ENCODE measurements around the gene CHMP6. TPM values are rescaled to one million over a fixed set of nuclear protein-coding genes. Genes with fewer than 3 reads are reported as not detected.
"Not testable (repeated sequence)": the region's sequence is repeated elsewhere in the genome, so short reads cannot be mapped to it uniquely, and the experiment has no call there.

Gene CHMP6
- total and polyA plus RNA-seq, 2 donors, result 6.3 to 30.8 TPM

- Histone ChIP-seq H3K27ac (ENCODE audit: low read depth in 1 of 2, low read length in 1 of 2) (no peak overlapping the region), H3K27me3 (ENCODE audit: control insufficient read depth in 2 of 2, insufficient read depth in 1 of 2, low read length in 1 of 2) (no peaks in the 10 kb centered on the region), H3K9me3 (ENCODE audit: control insufficient read depth in 2 of 2, insufficient read depth in 1 of 2, low read length in 1 of 2) (peaks cover 0 to 20% of the 10 kb centered on the region in 2 donors), H3K36me3 (ENCODE audit: control insufficient read depth in 2 of 2, insufficient read depth in 2 of 2, low read length in 1 of 2) (no peaks in the 10 kb centered on the region), H3K4me1 (ENCODE audit: control insufficient read depth in 2 of 2, insufficient read depth in 2 of 2, low read length in 2 of 2) (peaks cover 8 to 32% of the 10 kb centered on the region in 2 donors), H3K4me3 (ENCODE audit: low read length in 2 of 2) (no peak overlapping the region)
- no peak for DNase-seq (ENCODE audit: low read depth in 6 of 9, low spot score in 9 of 9)
- 83% methylated on average over 6 of the region's 6 CpGs for WGBS
Observed at GRCh38 chr17:81013642-81014041, 22.0 kb downstream of the CHMP6 start.

- Histone ChIP-seq H3K27ac (ENCODE audit: low read depth in 1 of 2, low read length in 1 of 2) (no peak overlapping the region), H3K9me3 (ENCODE audit: control insufficient read depth in 2 of 2, insufficient read depth in 1 of 2, low read length in 1 of 2) (peaks cover 0 to 20% of the 10 kb centered on the region in 2 donors), H3K27me3 (ENCODE audit: control insufficient read depth in 2 of 2, insufficient read depth in 1 of 2, low read length in 1 of 2) (no peaks in the 10 kb centered on the region), H3K4me3 (ENCODE audit: low read length in 2 of 2) (no peak overlapping the region), H3K36me3 (ENCODE audit: control insufficient read depth in 2 of 2, insufficient read depth in 2 of 2, low read length in 1 of 2) (no peaks in the 10 kb centered on the region), H3K4me1 (ENCODE audit: control insufficient read depth in 2 of 2, insufficient read depth in 2 of 2, low read length in 2 of 2) (peaks cover 4 to 20% of the 10 kb centered on the region in 2 donors)
- 96% methylated on average over 1 of the region's 1 CpG for WGBS
- no peak for DNase-seq (ENCODE audit: low read depth in 6 of 9, low spot score in 9 of 9)
Observed at GRCh38 chr17:81015136-81015535, 23.5 kb downstream of the CHMP6 start.

- Histone ChIP-seq H3K36me3 (ENCODE audit: control insufficient read depth in 2 of 2, insufficient read depth in 2 of 2, low read length in 1 of 2) (no peaks in the 10 kb centered on the region), H3K27me3 (ENCODE audit: control insufficient read depth in 2 of 2, insufficient read depth in 1 of 2, low read length in 1 of 2) (no peaks in the 10 kb centered on the region), H3K9me3 (ENCODE audit: control insufficient read depth in 2 of 2, insufficient read depth in 1 of 2, low read length in 1 of 2) (peaks cover 0 to 8% of the 10 kb centered on the region in 2 donors), H3K27ac (ENCODE audit: low read depth in 1 of 2, low read length in 1 of 2) (no peak overlapping the region), H3K4me1 (ENCODE audit: control insufficient read depth in 2 of 2, insufficient read depth in 2 of 2, low read length in 2 of 2) (peaks cover 4 to 32% of the 10 kb centered on the region in 2 donors), H3K4me3 (ENCODE audit: low read length in 2 of 2) (no peak overlapping the region)
- no peak for DNase-seq (ENCODE audit: low read depth in 6 of 9, low spot score in 9 of 9)
- WGBS, result 97% methylated on average over 2 of the region's 2 CpGs
Observed at GRCh38 chr17:81016575-81016974, 24.9 kb downstream of the CHMP6 start.

- H3K9me3 ChIP-seq (ENCODE audit: control insufficient read depth in 2 of 2, insufficient read depth in 1 of 2, low read length in 1 of 2); H3K36me3 ChIP-seq (ENCODE audit: control insufficient read depth in 2 of 2, insufficient read depth in 2 of 2, low read length in 1 of 2); H3K27me3 ChIP-seq (ENCODE audit: control insufficient read depth in 2 of 2, insufficient read depth in 1 of 2, low read length in 1 of 2); H3K4me3 ChIP-seq (ENCODE audit: low read length in 2 of 2); DNase-seq (ENCODE audit: low read depth in 6 of 9, low spot score in 9 of 9): not testable (repeated sequence)
- Histone ChIP-seq H3K27ac (ENCODE audit: low read depth in 1 of 2, low read length in 1 of 2) (peak overlapping the region; percentile 93 to 96), H3K4me1 (ENCODE audit: control insufficient read depth in 2 of 2, insufficient read depth in 2 of 2, low read length in 2 of 2) (peaks cover 4 to 32% of the 10 kb centered on the region in 2 donors)
- WGBS, result 96% methylated on average over 4 of the region's 4 CpGs
Observed at GRCh38 chr17:81017330-81017729, 25.7 kb downstream of the CHMP6 start.

- Histone ChIP-seq H3K9me3 (ENCODE audit: control insufficient read depth in 2 of 2, insufficient read depth in 1 of 2, low read length in 1 of 2) (peaks cover 0 to 6% of the 10 kb centered on the region in 2 donors), H3K36me3 (ENCODE audit: control insufficient read depth in 2 of 2, insufficient read depth in 2 of 2, low read length in 1 of 2) (no peaks in the 10 kb centered on the region), H3K4me1 (ENCODE audit: control insufficient read depth in 2 of 2, insufficient read depth in 2 of 2, low read length in 2 of 2) (peaks cover 4 to 32% of the 10 kb centered on the region in 2 donors), H3K4me3 (ENCODE audit: low read length in 2 of 2) (peak overlapping the region; percentile 49 to 57), H3K27me3 (ENCODE audit: control insufficient read depth in 2 of 2, insufficient read depth in 1 of 2, low read length in 1 of 2) (no peaks in the 10 kb centered on the region), H3K27ac (ENCODE audit: low read depth in 1 of 2, low read length in 1 of 2) (peak overlapping the region; percentile 93 to 96)
- 6% methylated on average over 29 of the region's 29 CpGs for WGBS
- peak; percentile 52 to 88 (median 64) for DNase-seq (ENCODE audit: low read depth in 6 of 9, low spot score in 9 of 9)
Observed at GRCh38 chr17:81018044-81018802, 26.6 kb downstream of the CHMP6 start.

- Histone ChIP-seq H3K4me3 (ENCODE audit: low read length in 2 of 2) (no peak overlapping the region), H3K27me3 (ENCODE audit: control insufficient read depth in 2 of 2, insufficient read depth in 1 of 2, low read length in 1 of 2) (peaks cover 0 to 3% of the 10 kb centered on the region in 2 donors), H3K4me1 (ENCODE audit: control insufficient read depth in 2 of 2, insufficient read depth in 2 of 2, low read length in 2 of 2) (peaks cover 4 to 37% of the 10 kb centered on the region in 2 donors), H3K36me3 (ENCODE audit: control insufficient read depth in 2 of 2, insufficient read depth in 2 of 2, low read length in 1 of 2) (no peaks in the 10 kb centered on the region), H3K9me3 (ENCODE audit: control insufficient read depth in 2 of 2, insufficient read depth in 1 of 2, low read length in 1 of 2) (peaks cover 0 to 6% of the 10 kb centered on the region in 2 donors), H3K27ac (ENCODE audit: low read depth in 1 of 2, low read length in 1 of 2) (no peak overlapping the region)
- WGBS, result 87% methylated on average over 24 of the region's 24 CpGs
- no peak for DNase-seq (ENCODE audit: low read depth in 6 of 9, low spot score in 9 of 9)
Observed at GRCh38 chr17:81019563-81020442, 28.2 kb downstream of the CHMP6 start.

- Histone ChIP-seq H3K4me3 (ENCODE audit: low read length in 2 of 2) (no peak overlapping the region), H3K36me3 (ENCODE audit: control insufficient read depth in 2 of 2, insufficient read depth in 2 of 2, low read length in 1 of 2) (no peaks in the 10 kb centered on the region), H3K4me1 (ENCODE audit: control insufficient read depth in 2 of 2, insufficient read depth in 2 of 2, low read length in 2 of 2) (peaks cover 4 to 37% of the 10 kb centered on the region in 2 donors), H3K27me3 (ENCODE audit: control insufficient read depth in 2 of 2, insufficient read depth in 1 of 2, low read length in 1 of 2) (peaks cover 0 to 9% of the 10 kb centered on the region in 2 donors), H3K9me3 (ENCODE audit: control insufficient read depth in 2 of 2, insufficient read depth in 1 of 2, low read length in 1 of 2) (peaks cover 0 to 6% of the 10 kb centered on the region in 2 donors), H3K27ac (ENCODE audit: low read depth in 1 of 2, low read length in 1 of 2) (no peak overlapping the region)
- DNase-seq (ENCODE audit: low read depth in 6 of 9, low spot score in 9 of 9), result no peak
- WGBS, result 95% methylated on average over 11 of the region's 11 CpGs
Observed at GRCh38 chr17:81020443-81020766, 28.8 kb downstream of the CHMP6 start.

GRCh38 chr17:81020767-81021497 is 29.3 kb downstream of the CHMP6 start:
- peaks cover 0 to 6% of the 10 kb centered on the region in 2 donors for H3K9me3 ChIP-seq (ENCODE audit: control insufficient read depth in 2 of 2, insufficient read depth in 1 of 2, low read length in 1 of 2)
- no peaks in the 10 kb centered on the region for H3K36me3 ChIP-seq (ENCODE audit: control insufficient read depth in 2 of 2, insufficient read depth in 2 of 2, low read length in 1 of 2)
- H3K4me3 ChIP-seq (ENCODE audit: low read length in 2 of 2), result no peak overlapping the region
- WGBS, result 91% methylated on average over 24 of the region's 24 CpGs
- no peak for DNase-seq (ENCODE audit: low read depth in 6 of 9, low spot score in 9 of 9)
- H3K27ac ChIP-seq (ENCODE audit: low read depth in 1 of 2, low read length in 1 of 2), result peak overlapping the region; percentile 64 to 66
- H3K27me3 ChIP-seq (ENCODE audit: control insufficient read depth in 2 of 2, insufficient read depth in 1 of 2, low read length in 1 of 2), result peaks cover 0 to 14% of the 10 kb centered on the region in 2 donors
- H3K4me1 ChIP-seq (ENCODE audit: control insufficient read depth in 2 of 2, insufficient read depth in 2 of 2, low read length in 2 of 2), result peaks cover 4 to 37% of the 10 kb centered on the region in 2 donors

Data from thymus (tissue), 11 donors.